ENCODE results near the gene USHBP1.

- TF ChIP-seq, protein P1, sequence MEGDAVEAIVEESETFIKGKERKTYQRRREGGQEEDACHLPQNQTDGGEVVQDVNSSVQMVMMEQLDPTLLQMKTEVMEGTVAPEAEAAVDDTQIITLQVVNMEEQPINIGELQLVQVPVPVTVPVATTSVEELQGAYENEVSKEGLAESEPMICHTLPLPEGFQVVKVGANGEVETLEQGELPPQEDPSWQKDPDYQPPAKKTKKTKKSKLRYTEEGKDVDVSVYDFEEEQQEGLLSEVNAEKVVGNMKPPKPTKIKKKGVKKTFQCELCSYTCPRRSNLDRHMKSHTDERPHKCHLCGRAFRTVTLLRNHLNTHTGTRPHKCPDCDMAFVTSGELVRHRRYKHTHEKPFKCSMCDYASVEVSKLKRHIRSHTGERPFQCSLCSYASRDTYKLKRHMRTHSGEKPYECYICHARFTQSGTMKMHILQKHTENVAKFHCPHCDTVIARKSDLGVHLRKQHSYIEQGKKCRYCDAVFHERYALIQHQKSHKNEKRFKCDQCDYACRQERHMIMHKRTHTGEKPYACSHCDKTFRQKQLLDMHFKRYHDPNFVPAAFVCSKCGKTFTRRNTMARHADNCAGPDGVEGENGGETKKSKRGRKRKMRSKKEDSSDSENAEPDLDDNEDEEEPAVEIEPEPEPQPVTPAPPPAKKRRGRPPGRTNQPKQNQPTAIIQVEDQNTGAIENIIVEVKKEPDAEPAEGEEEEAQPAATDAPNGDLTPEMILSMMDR (IDR thresholded peaks at IDR 0.05): no peak
- no peak for TF ChIP-seq EP300 (IDR thresholded peaks at IDR 0.05)
Measured at GRCh38 chr19:17275441-17276175, 11.1 kb upstream of the USHBP1 start.
